Measurements from ENCODE around the gene SLU7.

Gene SLU7

GRCh38 chr5:160399402-160400353 lies 19.2 kb downstream of the SLU7 start, which contains the start of gene FAM200C:
TSS of gene FAM200C (minus strand) at chr5:160400054. CDS start at chr5:160395490, 4,564 bp downstream.
- DNase-seq, result peak; percentile 86

DNA sequence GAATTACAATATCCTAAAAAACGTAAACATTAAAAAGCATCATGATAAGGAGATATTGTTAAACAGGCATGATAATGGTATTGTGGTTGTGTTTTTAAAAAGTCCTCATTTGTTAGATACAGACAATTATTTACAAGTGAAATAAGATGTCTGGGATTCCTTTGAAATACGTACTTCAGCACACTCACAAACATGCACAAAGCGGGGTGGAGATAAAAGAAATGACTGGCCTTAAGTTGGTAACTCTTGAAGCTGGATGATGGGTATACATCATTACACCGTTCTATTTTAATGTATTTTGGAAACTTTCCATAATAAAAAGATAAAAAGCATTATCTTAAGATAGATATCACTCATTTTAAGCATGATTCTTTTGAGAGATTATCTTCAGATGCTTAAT lies 20.1 kb downstream of the SLU7 start:
- DNase-seq, result peak; percentile 7

GRCh38 chr5:160397492-160397891 lies 21.4 kb downstream of the SLU7 start:
- DNase-seq, result no peak

GRCh38 chr5:160395111-160395510 lies 23.8 kb downstream of the SLU7 start:
- DNase-seq, result no peak

DNA sequence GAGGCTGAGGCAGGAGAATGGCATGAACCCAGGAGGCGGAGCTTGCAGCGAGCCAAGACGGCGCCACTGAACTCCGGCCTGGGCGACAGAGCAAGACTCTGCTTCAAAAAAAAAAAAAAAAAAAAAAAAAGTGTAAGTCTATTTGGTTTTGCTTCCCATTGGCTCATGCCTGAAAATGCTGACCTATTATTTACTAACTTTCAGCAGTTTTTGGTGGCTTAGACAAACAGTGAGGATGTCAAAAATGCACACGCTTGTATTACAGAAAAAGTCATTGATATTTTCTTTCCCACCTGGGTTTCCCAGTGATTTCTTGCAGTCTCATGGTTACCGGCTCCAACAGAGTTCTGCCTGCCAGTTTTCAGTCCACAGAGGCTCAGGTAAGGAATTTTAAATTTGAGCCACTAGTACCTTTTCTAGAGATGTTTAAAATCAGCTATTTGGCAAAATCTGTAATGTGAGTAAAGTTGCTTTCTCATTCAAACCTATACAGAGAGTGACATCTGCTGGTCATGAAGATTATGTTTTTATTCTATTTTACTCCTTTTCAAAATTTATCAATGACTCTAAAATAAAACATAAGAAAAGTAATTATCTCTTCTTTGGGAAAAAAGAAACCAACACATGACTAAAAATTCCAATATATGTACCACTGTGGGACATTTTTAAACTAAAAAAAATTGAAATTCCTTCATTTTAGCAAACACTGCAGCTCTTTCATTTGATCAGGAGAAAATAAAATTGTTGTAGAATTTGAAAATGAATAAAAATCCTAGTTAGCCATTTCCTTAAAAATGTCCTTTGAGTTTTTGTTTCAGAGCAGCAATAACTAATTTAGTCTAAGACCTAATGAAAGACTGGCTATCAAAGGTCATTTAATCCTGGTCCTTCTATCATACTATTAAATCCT lies 27.8 kb downstream of the SLU7 start:
- no peak for DNase-seq

DNA sequence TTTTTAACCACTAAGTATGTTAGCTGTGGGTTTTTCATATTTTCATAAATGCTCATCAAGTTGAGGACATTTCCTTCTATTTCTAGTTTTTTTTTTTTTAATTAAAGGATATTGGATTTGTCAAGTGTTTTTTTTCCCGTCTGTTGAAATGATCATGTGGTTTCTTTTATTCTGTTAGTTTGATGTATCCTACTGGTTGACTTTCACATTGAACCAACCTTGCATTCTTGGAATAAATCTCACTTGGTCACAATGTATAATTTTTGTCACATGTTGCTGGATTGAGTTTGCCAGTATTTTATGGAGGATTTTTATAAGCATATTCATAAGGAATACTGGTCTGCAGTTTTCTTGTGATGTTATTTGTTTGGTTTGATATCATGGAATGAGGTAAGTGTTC lies 31.4 kb downstream of the SLU7 start:
- no peak for DNase-seq

DNA sequence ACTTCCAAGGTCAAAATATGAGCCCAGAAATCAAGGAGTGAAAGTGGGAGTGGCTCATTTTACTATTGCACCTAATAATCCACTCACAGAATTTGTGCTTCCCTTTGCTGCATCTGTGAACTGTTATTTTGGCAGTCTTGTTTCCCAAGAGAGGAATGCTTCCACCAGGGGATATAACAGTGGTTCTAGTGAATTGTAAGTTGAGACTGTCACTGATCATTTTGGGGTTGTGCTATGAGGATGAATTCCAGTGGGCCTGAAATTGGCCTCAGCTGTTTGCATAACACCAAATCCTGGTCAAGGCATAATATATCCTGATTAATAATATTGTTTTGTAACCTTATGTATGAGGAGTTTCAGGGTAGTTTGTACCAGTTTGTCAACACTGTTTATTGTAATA lies 33.4 kb downstream of the SLU7 start:
- DNase-seq, result no peak

DNA sequence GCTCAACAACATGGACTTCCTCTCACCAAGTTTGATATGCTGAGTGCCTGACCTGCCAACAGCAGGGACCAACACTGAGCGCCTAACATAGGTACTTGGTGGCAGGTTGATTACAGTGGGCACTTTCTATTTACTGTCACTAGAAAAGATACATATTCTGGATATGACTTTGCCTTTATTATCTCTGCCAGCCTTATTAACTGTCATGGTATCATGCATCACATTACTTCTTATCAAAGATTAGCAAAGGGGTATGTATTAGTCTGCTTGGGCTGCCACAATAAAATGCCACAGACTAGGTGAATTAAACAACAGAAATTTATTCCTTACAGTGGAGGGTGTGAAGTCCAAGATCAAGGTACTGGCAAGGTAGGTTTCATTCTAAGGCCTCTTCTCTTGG lies 34.2 kb downstream of the SLU7 start:
- DNase-seq, result no peak

GRCh38 chr5:160382346-160382745 lies 36.5 kb downstream of the SLU7 start:
- DNase-seq, result no peak

GRCh38 chr5:160380041-160380440 lies 38.8 kb downstream of the SLU7 start:
- DNase-seq, result no peak

DNA sequence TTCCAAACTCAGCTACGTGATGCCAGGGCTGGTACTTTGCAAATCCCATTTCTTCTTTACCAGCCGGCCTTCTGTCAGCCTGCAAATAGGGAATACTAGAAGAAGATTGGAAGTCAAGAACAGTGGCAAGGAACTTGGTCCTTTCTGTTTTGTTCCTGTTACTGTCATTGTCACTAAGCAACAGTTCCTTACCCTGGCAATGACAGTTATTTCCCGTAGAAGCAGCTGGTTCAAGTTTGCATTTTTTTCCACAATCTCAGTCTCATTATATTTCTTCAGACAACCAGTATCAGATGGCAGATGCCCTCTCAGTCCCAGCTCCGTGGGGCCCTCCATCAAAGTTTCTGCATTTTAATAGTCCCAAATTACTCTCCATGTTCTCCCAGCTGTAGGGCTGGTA lies 39.4 kb downstream of the SLU7 start:
- DNase-seq, result no peak

- no peak for DNase-seq
Observed at GRCh38 chr5:160378330-160378729, 40.6 kb downstream of the SLU7 start.

- no peak for DNase-seq
Observed at GRCh38 chr5:160377651-160378050, 41.2 kb downstream of the SLU7 start.

- no peak for DNase-seq
Observed at GRCh38 chr5:160376416-160376815, 42.5 kb downstream of the SLU7 start.

DNA sequence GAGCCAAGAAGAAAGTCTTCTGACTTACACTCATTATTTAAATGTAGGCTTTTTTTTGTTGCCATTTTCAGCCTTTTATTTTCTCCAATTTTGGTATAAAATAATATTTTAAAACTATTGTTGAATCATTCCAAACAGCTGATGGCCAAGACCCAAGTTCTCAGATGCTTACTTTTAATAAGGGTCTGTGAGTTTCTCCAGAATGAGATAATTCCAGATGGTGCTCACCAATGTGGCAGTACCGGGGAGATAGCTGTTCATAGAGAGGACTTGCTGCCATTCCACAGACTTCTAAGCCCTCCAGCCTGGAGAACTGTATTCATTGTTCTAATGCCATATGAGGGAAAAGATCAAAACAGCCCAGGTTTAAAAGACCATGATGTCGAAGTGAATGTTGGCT lies 43.2 kb downstream of the SLU7 start:
- DNase-seq, result no peak

DNA sequence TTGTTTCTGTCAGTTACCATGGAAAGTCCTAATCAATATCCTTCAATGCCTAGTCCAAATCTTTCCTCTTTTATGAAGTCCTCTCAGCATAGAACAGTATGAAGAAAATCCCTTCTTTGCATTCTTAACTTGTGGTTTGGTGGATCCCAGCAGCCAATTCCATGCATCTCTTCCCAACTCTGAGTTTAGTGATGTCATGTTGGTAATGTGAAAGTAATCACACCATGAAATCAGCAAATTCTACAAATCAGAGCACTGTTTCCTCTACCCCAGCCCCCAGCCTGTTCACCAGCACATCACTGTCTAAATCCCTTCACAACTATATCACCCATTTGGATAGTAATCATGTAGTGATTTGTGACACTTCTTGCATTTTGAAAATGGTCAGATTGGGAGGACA lies 43.7 kb downstream of the SLU7 start:
- no peak for DNase-seq

- DNase-seq, result no peak
Observed at GRCh38 chr5:160371294-160371693, 47.6 kb downstream of the SLU7 start.

DNA sequence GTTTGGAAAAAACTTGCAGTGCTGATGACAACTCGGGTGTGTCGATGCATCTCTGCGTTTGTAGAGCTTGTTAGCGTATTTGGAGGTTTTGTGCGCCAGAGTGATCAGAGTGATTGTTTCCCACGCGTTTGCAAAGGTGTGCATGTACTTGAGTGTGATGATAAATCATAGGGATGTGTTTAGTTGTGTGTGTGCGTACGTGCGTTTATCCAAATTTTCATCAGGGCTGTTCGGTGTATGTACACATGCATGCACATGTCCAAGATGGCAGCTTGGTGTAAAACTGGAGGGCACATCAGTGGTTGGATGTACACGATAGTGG lies 48.2 kb downstream of the SLU7 start:
- no peak for DNase-seq

DNA sequence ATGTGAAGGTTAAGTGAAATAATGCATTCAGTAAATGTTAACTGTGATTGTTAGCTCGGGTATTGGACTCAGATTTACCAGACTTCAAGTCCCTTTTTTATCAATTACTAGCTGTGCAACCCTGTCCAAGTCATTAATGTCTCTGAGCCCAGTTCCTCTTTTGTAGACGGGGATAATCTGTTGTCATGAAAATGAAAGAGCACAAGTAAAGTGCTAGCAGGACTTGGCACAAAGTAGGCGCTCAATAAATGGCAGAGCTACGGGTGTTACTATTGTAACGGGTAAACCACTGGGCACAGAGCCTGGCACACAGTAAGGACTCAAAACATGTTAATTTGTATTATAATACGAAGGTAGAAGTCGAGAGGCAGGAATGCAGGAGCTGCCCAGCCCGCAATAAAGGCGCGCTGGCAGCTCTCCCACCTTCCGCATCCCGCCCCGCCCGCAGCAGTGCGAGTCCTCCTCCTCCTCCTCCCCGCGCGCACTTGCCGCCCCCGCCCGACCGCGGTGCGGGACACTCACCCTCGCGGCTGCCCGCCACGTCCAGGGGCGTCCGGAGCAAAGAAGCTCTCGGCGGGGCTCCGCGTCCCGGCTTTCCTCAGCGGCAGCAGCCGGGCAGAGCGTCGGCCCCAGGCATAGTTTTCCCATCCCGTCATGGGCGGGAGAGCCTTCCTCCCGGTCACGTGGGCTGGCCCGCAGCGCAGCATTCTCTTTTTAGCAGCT lies 48.7 kb downstream of the SLU7 start, which contains the start of gene C1QTNF2:
Gene C1QTNF2, minus strand, starts transcription at position 637 of the 723 bp plus-strand sequence. CDS start 15,615 bp downstream, outside the sequence.
- DNase-seq, result no peak

- DNase-seq, result no peak
Observed at GRCh38 chr5:160367885-160368284, 51.0 kb downstream of the SLU7 start.

- DNase-seq, result no peak
Observed at GRCh38 chr5:160367261-160367660, 51.6 kb downstream of the SLU7 start.

DNA sequence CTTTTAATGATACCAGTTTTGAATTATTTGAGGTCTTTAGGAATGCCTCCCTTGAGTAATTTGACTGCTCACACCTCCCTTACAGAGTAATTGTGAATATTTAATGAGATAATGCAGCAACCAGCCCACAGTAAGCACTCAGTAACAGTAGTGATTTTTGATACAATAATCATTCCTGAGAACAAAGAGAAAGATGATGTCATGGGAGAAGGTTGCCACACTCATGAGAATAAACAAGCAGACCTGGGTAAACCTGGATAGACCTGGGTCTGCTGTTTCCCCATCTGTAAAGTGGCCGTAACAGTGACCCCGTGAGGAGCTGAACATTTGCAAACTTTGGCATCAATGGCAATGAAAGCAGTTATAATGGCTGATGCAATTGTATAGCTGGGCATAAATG lies 52.7 kb downstream of the SLU7 start:
- no peak for DNase-seq
